Panc1 (cell line): ENCODE data around the gene NPAS3. TPM values are rescaled to one million over a fixed set of nuclear protein-coding genes. Genes with fewer than 3 reads are reported as not detected.

ENCODE experiments used
- ATAC-seq: fragments of 200-7000 bp; cut with Tn5 transposase; 2 replicates; pipeline ENCODE4 v1.9.1; 2020; ENCODE audit warnings: mild to moderate bottlenecking, moderate library complexity
- BruUV-seq: library from RNA; stranded (reverse); fragments of 400-500 nt; replicated peaks from 2 replicates; lab custom pipeline; 2021; lab: Mats Ljungman, UMichigan
- CTCF ChIA-PET: fragments of 300-600 bp; sonication (Branson Sonifier 250); formaldehyde crosslinking; loops from one replicate; lab custom pipeline; 2022; ENCODE audit warnings: antibody characterized with exemption; lab: Charles Lee
- POLR2A ChIA-PET: fragments of 300-600 bp; sonication (Branson Sonifier 250); formaldehyde crosslinking; loops from one replicate; lab custom pipeline; 2022; ENCODE audit warnings: antibody characterized with exemption; lab: Charles Lee
- DNase-seq: peaks from one replicate; pipeline ENCODE4 v3.0.0-alpha.2; 2010; ENCODE audit warnings: low read depth, low spot score
- H3K27ac ChIP-seq: 2 replicates; pipeline ENCODE4 v1.5.1; 2011; ENCODE audit warnings: mild to moderate bottlenecking, low read length, inconsistent platforms
- H3K27me3 ChIP-seq: fragments of 200-500 bp; sonication (Bioruptor generic); 2 replicates; pipeline ENCODE4 v1.6.0; 2014; ENCODE audit warnings: low read length, inconsistent platforms; ENCODE audit not compliant: control insufficient read depth, insufficient read depth
- H3K36me3 ChIP-seq: fragments of 200-500 bp; sonication (Bioruptor generic); 2 replicates; pipeline ENCODE4 v1.5.1; 2014; ENCODE audit warnings: inconsistent platforms, mild to moderate bottlenecking, low read length, moderate library complexity; ENCODE audit not compliant: control insufficient read depth, insufficient read depth
- H3K4me1 ChIP-seq: 2 replicates; pipeline ENCODE4 v1.5.1; 2011; ENCODE audit warnings: inconsistent platforms, mild to moderate bottlenecking, low read length, moderate library complexity; ENCODE audit not compliant: control insufficient read depth, insufficient read depth
- H3K4me3 ChIP-seq, 2 experiments: 2 replicates each; pipeline ENCODE4 v1.5.1; 2011 to 2012; ENCODE audit warnings: low read depth in 2 of 2, low read length in 2 of 2, mild to moderate bottlenecking in 2 of 2, inconsistent platforms in 1 of 2, moderate library complexity in 1 of 2
- H3K9me3 ChIP-seq: fragments of 200-500 bp; sonication (Bioruptor generic); 2 replicates; pipeline ENCODE4 v1.5.1; 2014; ENCODE audit warnings: low read depth, mild to moderate bottlenecking, inconsistent platforms, low read length, moderate library complexity; ENCODE audit not compliant: control insufficient read depth, insufficient read depth
- CTCF ChIP-seq: fragments of 450-650 bp; IDR thresholded peaks from 2 replicates; pipeline ENCODE4 v1.5.1; 2017; ENCODE audit warnings: mild to moderate bottlenecking
- POLR2AphosphoS5 ChIP-seq: IDR thresholded peaks from 2 replicates; pipeline ENCODE4 v1.6.1; 2012; ENCODE audit warnings: mild to moderate bottlenecking, low read depth, low read length, moderate library complexity
- REST ChIP-seq, 2 experiments: IDR thresholded peaks; 2 replicates each; pipeline ENCODE4 v1.6.1; 2011 to 2012; ENCODE audit warnings: low read depth in 2 of 2, control low read depth in 1 of 2, low read length in 1 of 2, mild to moderate bottlenecking in 1 of 2, moderate library complexity in 1 of 2; ENCODE audit not compliant: insufficient read depth in 1 of 2
- SIN3A ChIP-seq: IDR thresholded peaks from 2 replicates; pipeline ENCODE4 v1.6.1; 2012; ENCODE audit warnings: low read depth, mild to moderate bottlenecking, low read length, moderate library complexity, borderline replicate concordance; ENCODE audit not compliant: insufficient read depth
- TCF7L2 ChIP-seq: IDR thresholded peaks from 2 replicates; pipeline ENCODE4 v1.6.1; 2011; ENCODE audit warnings: mild to moderate bottlenecking, low read depth, low read length, inconsistent platforms
- in situ Hi-C: cut with HindIII; loops from 2 replicates; pipeline ENCODE4 v1.10.0; 2016; ENCODE audit warnings: low sequenced_read_pairs, low pct_unique_long_range_greater_than_20kb
- intact Hi-C: fragments of 100-400 bp; cut with micrococcal nuclease; formaldehyde crosslinking; loops from one replicate; pipeline ENCODE4 v1.10.0; 2022; ENCODE audit not compliant: unreplicated experiment
- total RNA-seq: library from RNA; stranded (reverse); gene quantifications from one replicate; pipeline ENCODE4 v1.2.1, GENCODE V29; 2021; ENCODE audit not compliant: unreplicated experiment

NPAS3 gene
- total RNA-seq, 1 experiment from 2014 or later: 0.23 TPM

- H3K27ac ChIP-seq: no peak overlapping the region
- no peaks in the 10 kb centered on the region for H3K27me3 ChIP-seq
- TF ChIP-seq REST (IDR thresholded peaks at IDR 0.05; ENCODE audit: insufficient read depth in 1 of 2, low read depth in 2 of 2, low read length in 1 of 2) (no peak), CTCF (no peak), POLR2AphosphoS5 (no peak), SIN3A (no peak), TCF7L2 (no peak)
- in situ Hi-C loops (no loop called here), intact Hi-C loops (no loop called here)
- POLR2A ChIA-PET: no interaction called here
- CTCF ChIA-PET: no interaction called here
- no TSS peak for BruUV-seq
- H3K4me1 ChIP-seq: no peaks in the 10 kb centered on the region
- H3K4me3 ChIP-seq: no peak overlapping the region
- ATAC-seq (no peak), DNase-seq (no peak)
- H3K9me3 ChIP-seq: no peaks in the 10 kb centered on the region
- no peaks in the 10 kb centered on the region for H3K36me3 ChIP-seq
Measured at GRCh38 chr14:33414041-33414440, 475.4 kb downstream of the NPAS3 start.

- ATAC-seq (no peak), DNase-seq (no peak)
- TF ChIP-seq POLR2AphosphoS5: no peak
- TF ChIP-seq CTCF: no peak
- TF ChIP-seq SIN3A: no peak
- no peak for TF ChIP-seq TCF7L2
- no peak for TF ChIP-seq REST (IDR thresholded peaks at IDR 0.05; ENCODE audit: insufficient read depth in 1 of 2, low read depth in 2 of 2, low read length in 1 of 2)
- BruUV-seq: no TSS peak
- intact Hi-C loops: no loop called here
- ChIA-PET POLR2A (no interaction called here), CTCF (no interaction called here)
- Histone ChIP-seq H3K27ac (no peak overlapping the region), H3K36me3 (no peaks in the 10 kb centered on the region), H3K9me3 (no peaks in the 10 kb centered on the region), H3K4me1 (no peaks in the 10 kb centered on the region), H3K4me3 (no peak overlapping the region), H3K27me3 (no peaks in the 10 kb centered on the region)
- in situ Hi-C loops: no loop called here
Measured at GRCh38 chr14:33420051-33420627, 481.5 kb downstream of the NPAS3 start.
